Measurements from ENCODE around the gene DEF6. TPM values are rescaled to one million over a fixed set of nuclear protein-coding genes. Genes with fewer than 3 reads are reported as not detected.

Gene DEF6
- total and polyA plus RNA-seq, 2 of the 8 experiments (the other 6 are each of a cell fraction or from before 2014, with no cell fraction given) = 3.3 to 4.1 TPM

GRCh38 chr6:35287671-35288396 lies 9.8 kb upstream of the DEF6 start:
- ChIA-PET CTCF (ENCODE audit: partially characterized antibody) (interaction anchor here (0.7 to 2.9 kb wide), 8 partner anchors 9 to 1052 kb away, joined by 3 to 17 read pairs (median 4); partner anchors contain the start of genes DEF6 and PPARD), POLR2A (ENCODE audit: partially characterized antibody) (interaction anchor here (0.6 to 2.7 kb wide), 2 partner anchors 9 to 54 kb away, joined by 3 to 8 read pairs; partner anchors contain the start of genes DEF6 and PPARD)
- Histone ChIP-seq H3K36me3 (ENCODE audit: control insufficient read depth in 2 of 4, insufficient read depth in 4 of 4, low read length in 3 of 4) (peaks cover 8 to 20% (median 13%) of the 10 kb centered on the region in 4 experiments; a peak in 5 of 8 replicates), H3K9me3 (ENCODE audit: insufficient read depth in 2 of 2, low read depth in 1 of 2, low read length in 1 of 2) (no peaks in the 10 kb centered on the region), H4K5ac (ENCODE audit: insufficient read length, low read depth, low read length) (no peak overlapping the region), H2BK15ac (ENCODE audit: low read length) (no peak overlapping the region), H2BK12ac (ENCODE audit: low read depth, low read length) (no peak overlapping the region), H3K4me1 (replicated peaks in 1 of 4; ENCODE audit: control insufficient read depth in 3 of 4, insufficient read depth in 4 of 4, low read length in 3 of 4) (no peaks in the 10 kb centered on the region), H3K9ac (replicated peaks in 1 of 4; ENCODE audit: extremely low read depth in 1 of 4, low read depth in 3 of 4, low read length in 3 of 4) (no peak overlapping the region; a peak in 1 of 7 replicates), H2AK5ac (ENCODE audit: low read depth, low read length) (no peak overlapping the region), H3K27me3 (replicated peaks in 1 of 4; ENCODE audit: control insufficient read depth in 3 of 4, extremely low read depth in 1 of 4, insufficient read depth in 3 of 4, low read length in 3 of 4) (no peaks in the 10 kb centered on the region), H3K14ac (ENCODE audit: insufficient read length) (no peak overlapping the region), H2AFZ (ENCODE audit: low read length) (no peak overlapping the region), H2BK20ac (ENCODE audit: low read length) (no peak overlapping the region), H2BK5ac (ENCODE audit: low read depth, low read length) (no peak overlapping the region; the same call in 1 of the 2 replicates), H4K20me1 (replicated peaks in 1 of 2; ENCODE audit: control insufficient read depth in 1 of 2, insufficient read depth in 2 of 2, low read length in 2 of 2) (peaks cover 0 to 4% of the 10 kb centered on the region in 2 experiments), H3K4ac (replicated peaks; ENCODE audit: insufficient read length, low read depth, low read length) (no peak overlapping the region), H3K4me3 (ENCODE audit: extremely low read depth in 1 of 4, insufficient read depth in 2 of 4, low read depth in 3 of 4, low read length in 4 of 4) (no peak overlapping the region), H3K4me2 (ENCODE audit: insufficient read depth in 1 of 2, low read depth in 2 of 2, low read length in 2 of 2) (no peak overlapping the region), H3K79me2 (ENCODE audit: control insufficient read depth in 1 of 2, insufficient read depth in 2 of 2, low read length in 2 of 2) (no peaks in the 10 kb centered on the region), H3K56ac (replicated peaks; ENCODE audit: insufficient read length, low read depth, low read length) (no peak overlapping the region), H4K91ac (replicated peaks; ENCODE audit: insufficient read length, low read length) (no peak overlapping the region), H3K23ac (ENCODE audit: insufficient read length) (no peak overlapping the region), H2BK120ac (replicated peaks; ENCODE audit: low read depth, low read length) (no peak overlapping the region), H4K8ac (ENCODE audit: extremely low read depth, insufficient read depth, low read length) (no peak overlapping the region), H3K23me2 (ENCODE audit: low read depth, low read length) (no peaks in the 10 kb centered on the region), H3K27ac (ENCODE audit: low read depth, low read length) (no peak overlapping the region), H3K18ac (ENCODE audit: extremely low read depth, low read length) (no peak overlapping the region), H3K79me1 (ENCODE audit: low read depth, low read length) (no peaks in the 10 kb centered on the region)
- FAIRE-seq (no peak), DNase-seq (ENCODE audit: low read depth in 1 of 2, low spot score in 2 of 2) (no peak)
- 95% methylated on average over 12 of the region's 12 CpGs; no CpG with 5 or more reads in 1 of the 2 experiments for WGBS, 2 experiments (ENCODE audit: extremely low coverage in 1 of 2, insufficient coverage in 1 of 2, insufficient read length in 1 of 2, insufficient replicate concordance in 2 of 2, low coverage in 1 of 2, low lambda C conversion rate in 2 of 2, missing lambda C conversion rate in 1 of 2)
- no peak for TF ChIP-seq CHD1 (IDR thresholded peaks at IDR 0.05; ENCODE audit: low read depth, low read length)
- no peak for TF ChIP-seq HDAC6 (IDR thresholded peaks at IDR 0.05; ENCODE audit: low read depth, low read length)
- no peak for TF ChIP-seq POLR2A (IDR thresholded peaks at IDR 0.05; ENCODE audit: control extremely low read depth in 1 of 2, low read depth in 2 of 2, low read length in 2 of 2)
- no peak for TF ChIP-seq CBX8 (IDR thresholded peaks at IDR 0.05; ENCODE audit: borderline replicate concordance, low read depth, low read length)
- TF ChIP-seq TAF7 (optimal IDR thresholded peaks at IDR 0.05; ENCODE audit: borderline replicate concordance, low read depth, low read length) = no peak
- no peak for TF ChIP-seq JUN (IDR thresholded peaks at IDR 0.05; ENCODE audit: low read depth, low read length)
- TF ChIP-seq PHF8 (conservative IDR thresholded peaks at IDR 0.05; ENCODE audit: low read depth, low read length) = no peak
- TF ChIP-seq BRCA1 (IDR thresholded peaks at IDR 0.05; ENCODE audit: low read depth, low read length) = no peak
- TF ChIP-seq SIX5 (IDR thresholded peaks at IDR 0.05; ENCODE audit: low read depth, low read length) = no peak
- no peak for TF ChIP-seq SP1 (IDR thresholded peaks at IDR 0.05; ENCODE audit: low read depth, low read length)
- no peak for TF ChIP-seq SIN3A (conservative IDR thresholded peaks at IDR 0.05 in 1 of 2, IDR thresholded peaks at IDR 0.05 in 1 of 2; ENCODE audit: low read depth in 1 of 2, low read length in 2 of 2)
- no peak for TF ChIP-seq KDM5A (IDR thresholded peaks at IDR 0.05; ENCODE audit: low read length)
- TF ChIP-seq ASH2L (IDR thresholded peaks at IDR 0.05; ENCODE audit: low read length) = no peak
